Ramos (cell line): ENCODE measurements around the gene PHIP.

Source experiments
- in situ Hi-C: fragments of 300-500 bp; cut with MboI; formaldehyde crosslinking; loops from one replicate; pipeline ENCODE4 v1.14.3; 2022; ENCODE audit warnings: low sequenced_read_pairs; ENCODE audit not compliant: unreplicated experiment

PHIP gene

DNA sequence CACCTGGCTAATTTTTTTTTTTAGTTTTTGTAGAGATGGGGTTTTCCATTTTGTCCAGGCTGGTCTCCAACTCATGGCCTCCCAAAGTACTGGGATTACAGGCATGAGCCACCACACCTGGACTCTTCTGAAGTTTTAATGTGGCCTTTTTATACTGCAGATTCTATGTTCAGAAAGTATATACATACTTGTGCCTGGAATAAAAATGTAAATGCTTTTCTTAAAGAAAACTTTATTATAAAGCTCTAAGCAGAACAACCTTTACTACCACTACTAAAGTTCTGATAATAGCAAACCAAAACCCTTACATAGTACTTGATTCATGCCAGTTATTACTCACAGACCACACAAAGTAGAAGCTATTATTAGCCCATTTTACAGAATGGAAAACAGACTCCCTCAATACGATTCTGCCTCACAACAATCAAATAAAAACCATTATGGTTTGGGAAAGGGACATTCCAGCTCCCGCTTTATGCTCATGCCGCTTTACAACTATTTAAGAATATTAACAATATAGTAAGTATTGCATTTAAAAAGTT, 5.3 kb downstream of the PHIP start:
- in situ Hi-C loops: no loop called here

DNA sequence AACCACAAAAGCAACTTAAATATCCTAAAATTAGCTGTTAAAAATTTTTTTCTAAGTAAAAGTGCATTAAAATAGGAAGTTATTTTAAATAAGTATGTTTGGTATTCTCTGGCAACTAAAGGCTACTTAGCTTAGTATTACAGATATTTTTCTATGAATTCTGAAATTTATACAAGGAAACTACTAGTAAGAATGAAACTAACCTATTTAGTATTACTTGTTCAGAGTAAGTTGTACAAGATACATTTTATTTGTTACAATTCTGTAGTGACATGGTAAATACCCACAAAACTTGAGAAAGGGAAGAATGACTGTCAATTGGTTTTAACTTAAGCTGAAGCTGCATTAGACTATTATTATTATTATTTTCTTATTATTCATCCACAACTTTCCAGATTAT, 6.5 kb downstream of the PHIP start:
- in situ Hi-C loops: no loop called here

DNA sequence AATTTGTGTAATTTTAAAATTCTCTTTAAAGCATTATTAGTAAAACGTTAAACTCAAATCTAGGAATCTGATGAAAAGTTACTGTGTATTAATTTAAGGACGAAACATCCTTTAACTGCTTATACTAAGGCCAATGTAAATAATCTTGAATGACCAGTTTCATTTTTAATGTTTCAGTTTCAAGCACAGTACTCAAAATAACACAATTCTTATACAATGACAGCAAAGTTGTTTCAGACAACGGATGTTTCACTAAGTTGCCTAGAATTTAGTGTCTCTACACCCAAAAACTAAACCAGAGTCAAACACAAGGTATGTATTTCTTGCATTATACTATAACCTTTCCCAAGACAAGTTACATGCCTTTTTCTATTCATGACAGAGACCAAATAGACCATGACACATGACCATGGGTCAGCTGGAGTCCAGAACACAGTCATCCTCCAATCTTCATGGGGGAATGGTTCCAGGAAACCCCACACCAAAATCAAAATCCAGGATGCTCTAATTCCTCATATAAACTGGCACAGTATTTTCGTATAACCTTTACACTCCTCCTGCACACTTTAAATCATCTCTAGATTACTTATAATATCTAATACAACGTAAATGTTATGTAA, 7.7 kb downstream of the PHIP start:
- in situ Hi-C loops: no loop called here

DNA sequence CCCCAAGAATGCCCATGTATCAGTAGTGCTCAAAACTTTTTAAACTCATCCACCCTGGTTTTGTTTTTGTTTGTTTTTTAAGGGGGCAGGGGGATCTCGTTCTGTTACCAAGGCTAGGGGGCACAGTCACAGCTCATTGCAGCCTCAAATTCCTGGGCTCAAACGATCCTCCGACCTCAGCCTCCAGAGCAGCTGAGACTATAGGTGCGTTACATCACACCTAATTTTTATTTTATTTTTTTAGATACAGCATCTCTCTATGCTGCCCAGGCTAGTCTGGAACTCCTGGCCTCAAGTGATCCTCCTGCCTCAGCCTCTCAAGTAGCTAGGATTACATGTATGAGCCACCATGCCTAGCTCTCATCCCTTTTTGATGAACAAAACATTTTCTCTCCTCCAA, 11.2 kb downstream of the PHIP start:
- in situ Hi-C loops: no loop called here

DNA sequence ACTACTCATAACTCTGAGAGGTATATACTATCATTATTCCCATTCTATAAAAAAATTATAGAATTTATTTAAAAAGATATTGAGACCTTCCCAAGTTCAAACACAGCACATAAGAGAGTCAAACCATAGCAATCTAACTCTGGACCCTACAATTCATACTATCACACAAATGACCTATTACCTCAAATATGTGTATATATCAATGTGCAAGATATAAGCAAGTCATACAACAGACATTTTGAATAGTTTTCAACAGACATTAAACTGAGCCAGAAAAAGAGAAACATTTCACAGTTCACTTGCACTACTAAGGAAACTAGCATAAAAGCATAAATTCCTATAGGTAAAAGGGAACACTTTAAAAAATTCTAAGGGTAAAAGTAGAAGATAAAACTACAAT, 11.7 kb downstream of the PHIP start:
- in situ Hi-C loops: no loop called here

DNA sequence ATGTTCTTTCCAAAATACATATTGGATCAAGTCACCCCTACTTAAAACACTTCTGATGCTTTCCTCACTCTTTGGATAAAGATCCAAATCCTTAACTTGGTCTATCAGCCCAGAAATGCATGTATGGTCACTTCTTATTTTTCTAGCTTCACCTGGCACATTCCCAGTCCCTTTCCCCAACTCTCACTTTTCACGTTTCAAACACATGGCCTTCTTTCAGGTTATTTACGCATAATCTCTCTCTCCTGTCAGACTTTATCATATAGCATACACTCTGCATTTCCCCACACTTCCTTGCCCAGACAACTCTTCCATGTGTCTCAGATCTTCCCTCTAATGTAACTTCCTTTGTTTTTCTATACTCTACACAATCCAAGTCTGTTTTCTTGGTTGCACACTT, 12.8 kb downstream of the PHIP start:
- in situ Hi-C loops: no loop called here

DNA sequence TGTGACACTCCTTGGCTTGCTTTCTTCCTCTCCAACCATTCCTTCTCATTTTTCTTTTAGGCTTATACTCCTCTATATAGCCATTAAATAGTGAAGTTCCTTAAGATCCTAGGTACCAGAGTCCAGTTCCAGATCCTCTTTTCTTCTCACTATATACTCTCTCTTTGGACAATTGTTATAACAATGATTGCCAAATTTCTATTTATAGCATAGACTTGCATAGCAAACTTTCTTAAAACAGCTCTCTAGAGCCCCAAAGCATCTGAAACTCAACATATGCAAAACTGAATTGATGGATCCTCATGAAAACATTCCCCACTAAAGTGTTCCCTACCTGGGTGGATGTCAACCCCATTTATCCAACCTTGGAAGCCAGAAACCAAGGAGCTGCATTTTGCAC, 13.4 kb downstream of the PHIP start:
- in situ Hi-C loops: no loop called here

DNA sequence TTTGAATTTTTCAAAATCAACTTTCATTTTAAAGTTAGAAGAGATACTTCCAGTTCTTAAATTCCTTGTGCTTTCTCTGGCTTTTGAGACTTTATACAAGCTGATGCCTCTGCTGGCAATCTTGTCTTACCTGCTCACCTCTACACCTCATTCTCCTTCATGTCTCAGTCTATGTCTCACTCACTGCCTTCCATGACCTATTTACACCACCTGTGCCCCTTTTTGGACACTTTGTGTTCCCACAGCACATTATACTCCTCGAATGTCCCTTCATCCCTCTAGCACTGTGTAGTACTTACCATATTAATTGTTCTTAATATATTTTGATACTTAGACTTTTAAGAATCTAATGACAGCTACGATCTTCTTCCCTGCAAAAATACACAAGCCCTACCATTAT, 15.3 kb downstream of the PHIP start:
- in situ Hi-C loops: no loop called here

DNA sequence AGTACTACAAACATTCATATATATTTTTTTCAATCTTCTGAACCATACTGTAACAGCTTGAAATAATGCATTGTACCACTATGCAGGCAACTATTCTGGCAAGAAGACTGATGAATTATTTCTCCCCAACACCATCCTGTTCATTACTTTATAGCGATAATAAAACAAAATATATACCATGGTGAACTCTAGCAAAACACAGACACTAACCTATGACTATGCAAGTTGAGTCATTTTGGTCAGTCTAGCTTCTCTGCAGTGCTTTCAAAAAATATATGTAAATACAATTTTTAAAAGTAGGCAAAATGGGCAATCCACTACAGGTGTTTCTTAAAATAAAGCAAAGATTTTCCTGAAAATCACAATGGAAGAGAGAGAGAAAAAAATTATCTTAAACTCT, 20.3 kb downstream of the PHIP start:
- in situ Hi-C loops: no loop called here

DNA sequence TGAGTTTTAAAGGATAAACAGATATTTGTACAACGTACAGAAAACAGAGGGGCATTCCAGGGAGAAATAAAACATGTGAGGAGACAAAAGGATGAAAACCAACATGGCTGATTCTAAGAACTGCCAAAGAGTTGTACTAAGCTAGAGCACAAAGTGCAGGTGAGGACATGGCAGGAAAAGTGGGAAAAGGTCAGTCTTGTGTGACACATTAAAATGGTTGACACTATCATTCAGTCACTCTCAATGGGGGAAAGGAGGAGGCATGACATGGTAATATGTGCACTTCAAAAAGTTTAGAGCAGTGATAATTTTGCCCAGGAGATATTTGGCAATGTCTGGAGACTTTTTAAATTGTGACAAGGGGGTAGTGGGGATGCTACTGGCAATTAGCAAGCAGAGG, 21.8 kb downstream of the PHIP start:
- in situ Hi-C loops: no loop called here

DNA sequence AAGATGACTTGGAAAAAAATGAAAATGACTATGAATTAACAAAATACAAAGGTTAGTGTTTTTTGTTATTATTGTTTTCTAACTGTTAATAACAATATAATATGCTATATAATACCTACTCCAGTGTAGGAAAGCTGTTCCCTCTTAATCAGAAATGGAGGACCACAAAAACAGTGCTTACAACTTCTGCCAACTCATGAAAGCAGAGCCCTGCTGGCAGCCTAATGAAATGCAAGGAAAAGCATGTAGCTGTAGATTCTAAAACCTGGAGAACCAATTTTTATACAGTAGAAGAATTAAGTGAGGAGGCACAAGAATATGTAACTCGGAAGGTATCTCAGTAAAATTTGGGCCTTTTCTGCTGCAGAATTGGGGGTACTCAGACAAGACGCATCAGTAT, 29.4 kb downstream of the PHIP start:
- in situ Hi-C loops: no loop called here

DNA sequence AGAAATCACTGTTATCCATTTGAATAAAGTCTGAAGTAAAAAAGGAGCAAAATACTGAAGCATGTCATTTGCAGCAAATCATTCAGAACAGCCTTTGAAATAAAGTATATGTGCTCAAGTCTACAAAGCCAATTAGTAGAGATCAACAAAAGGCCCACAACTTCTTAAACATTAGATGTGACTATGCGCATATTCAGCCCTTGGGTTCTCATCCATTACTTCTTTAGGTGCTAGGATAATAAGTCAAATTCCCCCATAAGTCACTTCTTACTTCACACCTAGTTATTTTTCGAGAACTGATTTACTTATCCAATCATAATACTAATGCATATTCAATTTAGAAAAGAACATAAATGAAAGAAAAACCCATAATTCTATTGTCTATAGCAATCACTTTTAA, 31.0 kb downstream of the PHIP start:
- in situ Hi-C loops: no loop called here

DNA sequence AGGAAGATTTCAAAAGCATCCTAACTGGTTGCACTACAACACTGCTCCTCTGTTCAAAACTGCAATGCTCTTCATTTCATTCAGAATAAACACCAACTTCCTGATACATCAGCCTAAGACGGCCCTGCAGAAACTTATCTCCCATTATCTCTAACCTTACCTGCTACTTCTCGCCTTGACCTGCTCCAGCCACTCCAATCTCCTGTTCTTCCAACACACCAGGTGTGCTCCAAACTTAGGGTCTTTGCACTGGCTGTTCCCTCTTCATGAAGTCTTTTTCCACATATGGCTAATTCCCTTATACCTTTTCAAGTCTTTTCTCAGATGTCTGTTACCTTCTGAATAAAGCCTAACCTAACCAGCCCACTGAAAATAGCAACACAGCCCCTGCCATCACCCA, 32.1 kb downstream of the PHIP start:
- in situ Hi-C loops: no loop called here

DNA sequence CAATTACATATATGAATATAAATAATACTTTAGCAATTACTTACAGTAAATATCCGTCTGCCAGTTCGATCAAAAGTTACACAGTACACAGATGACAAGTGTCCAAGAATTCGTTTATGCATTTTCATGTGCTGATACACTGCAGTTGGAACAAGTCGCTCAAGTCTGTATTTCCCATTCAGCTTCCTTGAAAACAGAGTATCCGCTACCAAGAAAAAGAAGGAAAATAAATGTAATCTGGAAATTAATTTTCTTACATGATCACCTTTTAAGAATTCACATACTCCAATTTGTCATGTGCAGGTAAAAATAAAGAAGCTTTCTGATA, 35.3 kb downstream of the PHIP start:
- in situ Hi-C loops: no loop called here

DNA sequence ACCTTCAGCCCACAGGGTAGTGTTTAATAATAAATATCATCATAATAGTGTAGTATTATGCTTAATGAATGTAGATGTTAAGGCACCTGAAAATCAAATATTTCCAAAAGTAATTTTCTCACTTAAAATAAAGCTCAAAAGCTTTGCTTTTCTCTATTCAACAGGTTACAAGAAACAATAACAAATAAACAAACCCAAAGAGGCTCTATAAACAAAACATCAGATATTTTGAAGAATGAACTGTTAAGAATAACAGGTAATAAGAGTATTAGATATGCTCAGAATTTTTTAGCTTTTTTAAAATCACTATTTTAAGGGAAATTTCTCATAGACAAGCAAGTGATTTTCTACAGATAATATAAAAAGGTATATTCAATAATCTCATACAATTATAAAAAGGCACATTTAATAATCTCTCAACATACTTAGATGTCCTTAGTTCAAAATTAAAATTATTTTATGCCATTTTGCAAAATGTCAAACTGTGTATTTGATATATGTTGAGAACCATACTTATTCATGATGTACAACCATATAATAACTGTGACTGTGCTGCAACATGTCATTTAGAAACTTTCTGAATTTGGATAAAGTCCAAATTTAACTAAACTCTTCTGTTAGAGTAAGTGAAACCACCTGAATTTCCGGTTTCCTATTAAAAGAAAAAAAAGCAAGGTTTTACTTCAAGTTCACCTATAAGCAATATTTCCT, 35.8 kb downstream of the PHIP start:
- in situ Hi-C loops: no loop called here

DNA sequence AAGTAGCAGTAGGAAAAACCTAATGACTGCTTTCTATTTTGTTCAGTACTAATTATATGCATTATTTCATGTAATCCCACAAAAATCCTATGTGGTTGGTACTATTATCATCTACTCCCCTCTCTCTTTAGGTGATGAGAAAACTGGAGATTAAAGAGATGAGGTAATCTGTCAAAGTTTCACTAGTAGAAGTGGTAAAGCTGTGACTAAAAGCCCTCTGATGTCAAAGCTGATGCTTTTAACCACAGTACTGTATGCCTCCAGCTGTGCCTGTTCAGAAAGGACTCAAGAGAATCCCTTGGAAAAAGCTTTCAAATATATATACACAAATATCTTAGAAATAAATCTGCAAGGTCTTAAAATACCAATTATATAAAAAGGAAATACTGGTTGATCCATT, 38.0 kb downstream of the PHIP start:
- in situ Hi-C loops: no loop called here

DNA sequence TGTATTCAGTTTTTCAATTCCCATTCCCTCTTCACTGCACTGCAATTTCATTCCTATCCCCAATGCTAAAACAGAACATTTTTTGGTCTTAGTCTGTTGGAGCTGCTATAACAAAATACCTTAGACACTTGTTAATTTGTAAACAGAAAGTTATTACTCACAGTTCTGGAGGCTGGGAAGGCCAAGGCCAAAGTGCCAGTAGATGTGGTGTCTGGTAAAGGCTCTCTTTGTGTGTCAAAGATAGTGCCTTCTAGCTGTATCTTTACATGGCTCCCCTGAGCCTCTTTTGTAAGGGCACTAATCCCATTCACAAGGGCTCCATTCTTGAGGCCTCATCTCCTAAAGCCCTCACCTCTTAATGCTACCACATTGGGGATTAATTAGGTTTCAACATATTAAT, 40.0 kb downstream of the PHIP start:
- in situ Hi-C loops: no loop called here

DNA sequence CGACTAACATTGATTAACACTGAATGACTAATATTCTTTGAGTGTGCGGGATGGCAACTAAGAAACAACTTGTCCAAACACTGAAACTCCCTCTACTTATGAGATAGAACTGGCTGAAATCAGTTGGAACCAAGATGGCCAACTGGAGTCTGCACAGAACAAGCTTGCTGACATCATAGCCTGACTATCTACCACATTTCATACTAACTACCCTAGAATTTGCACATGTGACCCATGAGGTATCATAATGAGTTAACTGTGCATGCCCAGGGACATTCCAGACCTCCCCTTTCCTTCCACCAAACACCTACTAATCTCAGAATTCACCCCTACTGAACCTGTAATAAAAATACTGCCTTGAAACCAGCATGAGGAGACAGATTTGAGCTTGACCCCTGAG, 43.2 kb downstream of the PHIP start:
- in situ Hi-C loops: no loop called here

DNA sequence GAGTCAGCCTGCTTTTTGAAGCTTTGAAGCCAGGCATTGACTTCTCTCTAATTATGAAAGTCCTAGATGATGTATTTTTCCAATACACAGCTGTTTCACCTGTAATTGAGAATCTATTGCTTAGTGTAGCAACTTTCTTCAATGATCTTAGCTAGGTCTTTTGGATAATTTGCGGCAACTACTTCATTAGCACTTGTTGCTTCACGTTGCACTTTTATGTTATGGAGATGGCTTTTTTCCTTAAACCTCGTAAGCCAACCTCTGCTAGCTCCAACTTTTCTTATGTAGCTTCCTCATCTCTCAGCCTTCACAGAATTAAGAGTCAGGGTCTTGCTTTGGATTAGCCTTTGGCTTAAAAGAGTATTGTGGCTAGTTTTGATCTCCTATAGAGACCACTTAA, 44.8 kb downstream of the PHIP start:
- in situ Hi-C loops: no loop called here

DNA sequence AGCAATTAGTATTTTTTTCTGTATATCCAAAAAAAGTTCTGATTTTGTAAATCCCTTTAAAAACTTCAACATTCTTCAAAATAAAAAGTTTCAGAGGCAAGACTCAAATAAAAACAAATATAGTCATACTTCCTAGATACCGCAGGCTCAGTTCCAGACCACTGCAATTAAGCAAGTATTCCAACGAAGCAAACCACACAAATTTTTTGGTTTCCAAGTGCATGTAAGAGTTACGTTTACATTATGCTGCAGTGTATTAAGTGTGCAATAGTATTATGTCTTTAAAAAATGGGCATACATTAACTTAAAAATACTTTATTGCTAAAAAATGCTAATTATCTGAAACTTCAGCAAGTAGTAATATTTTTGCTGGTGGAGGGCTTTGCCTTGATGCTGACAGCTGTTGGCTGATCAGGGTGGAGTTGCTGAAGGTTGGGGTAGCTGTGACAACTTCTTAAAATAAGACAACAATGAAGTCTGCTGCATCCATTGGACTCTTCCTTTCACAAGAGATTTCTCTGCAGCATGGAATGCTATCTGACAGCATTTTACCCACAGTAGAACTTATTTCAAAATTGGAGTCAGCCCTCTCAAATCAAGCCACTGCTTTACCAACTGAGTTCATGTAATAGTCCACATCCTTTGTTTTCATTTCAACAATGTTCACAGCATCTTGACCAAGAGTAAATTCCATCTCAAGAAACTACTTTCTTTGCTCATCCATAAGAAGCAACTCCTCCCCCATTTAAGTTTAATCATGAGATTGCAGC, 46.0 kb downstream of the PHIP start:
- in situ Hi-C loops: no loop called here

DNA sequence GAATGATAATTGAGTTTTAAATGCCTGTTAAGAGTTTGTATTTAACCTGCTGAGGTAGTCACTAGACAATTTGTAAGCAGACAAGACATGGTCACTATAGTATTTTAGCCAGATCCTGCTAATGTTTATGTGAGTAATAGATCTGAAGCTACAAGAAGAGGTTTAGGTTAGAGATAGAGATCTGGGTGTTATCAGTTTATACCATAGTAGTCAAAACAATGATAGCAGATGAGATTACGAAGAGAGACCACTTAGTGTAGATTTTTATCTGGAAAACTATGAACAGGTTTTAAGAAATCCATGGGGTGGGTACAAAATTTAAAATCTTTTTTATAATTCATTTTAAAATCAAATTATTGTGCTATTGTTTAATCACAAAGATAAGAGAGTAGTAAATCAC, 47.5 kb downstream of the PHIP start:
- in situ Hi-C loops: no loop called here

DNA sequence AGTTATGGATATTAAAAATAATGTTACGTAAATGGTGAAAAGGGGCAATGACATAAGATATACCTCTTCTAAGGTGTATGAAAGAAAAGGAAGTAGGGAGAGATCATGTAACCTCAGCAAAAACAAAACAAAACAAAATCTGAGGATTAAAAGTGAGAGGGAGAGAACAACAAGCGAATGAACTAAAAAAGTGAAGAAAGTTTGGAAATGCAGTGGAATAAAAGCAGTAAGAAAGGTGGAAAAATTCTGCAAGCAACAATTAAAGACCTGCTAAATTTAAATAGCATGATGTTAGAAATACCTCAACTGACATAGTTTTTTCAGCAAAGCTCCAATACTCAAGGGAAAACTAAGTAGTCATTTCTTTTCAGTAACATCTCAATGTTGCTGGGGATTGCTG, 48.0 kb downstream of the PHIP start:
- in situ Hi-C loops: no loop called here
